ENCODE data around the gene GLS.
"Not testable (repeated sequence)": the region's sequence is repeated elsewhere in the genome, so short reads cannot be mapped to it uniquely, and the experiment has no call there.

The GLS gene

DNA sequence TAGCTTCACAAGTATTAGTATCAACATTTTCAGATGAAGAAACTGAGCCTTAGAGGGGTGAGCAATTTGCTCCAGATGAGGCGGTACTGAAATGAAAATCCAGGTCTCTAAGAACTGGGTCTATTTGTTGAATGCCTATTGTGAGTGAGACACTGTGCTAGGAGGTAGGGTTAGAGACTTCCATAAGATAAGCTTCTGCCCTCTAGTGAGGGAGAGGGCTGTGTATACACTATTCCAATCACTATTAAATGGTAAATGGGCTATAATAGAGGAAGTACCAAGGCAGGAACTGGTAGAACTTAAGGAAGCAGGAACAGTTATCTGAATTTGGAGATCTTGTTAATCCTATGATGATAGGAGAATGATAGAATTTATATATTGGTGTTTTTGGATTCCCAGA, 23.6 kb upstream of the GLS start:
- DNase-seq (ENCODE audit: low read depth) = no peak

DNA sequence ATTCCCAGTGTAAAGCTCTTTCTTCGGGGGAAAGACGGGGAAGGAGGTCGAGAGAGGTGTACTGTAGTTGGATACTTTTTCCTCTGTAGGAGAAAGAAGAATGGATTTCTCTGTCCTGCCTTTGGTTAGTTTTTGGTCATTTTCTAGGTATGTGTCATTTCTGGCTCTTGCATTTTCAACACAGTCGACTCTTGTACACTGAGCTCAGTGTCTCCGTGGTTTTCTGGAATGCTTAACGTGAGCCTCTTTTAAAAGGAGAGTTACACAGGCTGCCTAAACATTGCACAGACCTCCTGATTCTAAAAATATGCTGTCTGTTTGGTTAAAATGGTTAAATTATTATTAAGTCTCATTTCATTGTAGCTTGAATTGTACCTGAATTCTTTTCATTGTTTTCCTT, 21.8 kb upstream of the GLS start:
- no peak for DNase-seq (ENCODE audit: low read depth)

DNA sequence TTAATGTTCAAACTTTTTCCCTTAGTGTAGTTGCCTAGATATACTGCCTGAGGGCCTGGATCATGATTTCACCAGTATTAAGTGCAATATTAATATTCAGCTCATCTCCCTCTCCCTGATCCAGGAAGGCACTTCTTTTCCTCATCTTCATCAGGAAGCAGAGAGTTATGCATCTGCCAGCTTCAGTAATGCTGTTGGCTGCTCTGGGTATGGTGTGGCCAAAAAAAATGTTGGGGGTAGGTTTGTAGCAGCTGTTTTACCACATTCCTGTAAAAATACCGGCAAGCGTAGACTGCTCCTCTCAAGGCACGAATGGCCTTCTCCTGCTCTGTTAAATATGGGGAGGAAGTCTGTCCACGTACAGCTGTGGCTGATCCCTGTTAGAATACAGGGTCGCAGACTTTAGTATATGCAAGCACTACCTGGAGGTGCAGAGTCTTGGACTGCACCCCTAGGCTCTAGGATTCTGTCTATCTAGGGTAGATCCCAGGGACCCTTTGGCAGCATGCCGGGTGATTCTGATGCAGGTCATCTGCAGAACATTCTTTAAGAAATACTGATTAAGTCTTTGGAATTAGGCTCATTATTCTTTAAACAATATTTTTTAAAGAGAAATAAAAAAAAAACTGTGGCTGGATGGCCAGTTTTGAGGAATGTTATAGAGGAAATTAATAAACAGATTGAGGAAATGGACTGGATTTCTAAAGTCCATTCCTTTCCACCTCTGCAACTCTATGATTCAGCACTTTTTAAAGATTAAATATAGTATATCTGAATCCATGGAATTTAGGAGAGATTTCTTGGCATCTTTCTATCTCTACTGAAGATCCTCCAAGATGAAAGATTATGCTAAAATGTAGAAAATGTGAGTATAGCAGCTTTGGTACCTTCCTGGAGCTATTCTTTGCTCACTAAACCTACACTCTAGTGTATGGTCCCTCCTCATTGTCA, 21.0 kb upstream of the GLS start:
- no peak for DNase-seq (ENCODE audit: low read depth)

DNA sequence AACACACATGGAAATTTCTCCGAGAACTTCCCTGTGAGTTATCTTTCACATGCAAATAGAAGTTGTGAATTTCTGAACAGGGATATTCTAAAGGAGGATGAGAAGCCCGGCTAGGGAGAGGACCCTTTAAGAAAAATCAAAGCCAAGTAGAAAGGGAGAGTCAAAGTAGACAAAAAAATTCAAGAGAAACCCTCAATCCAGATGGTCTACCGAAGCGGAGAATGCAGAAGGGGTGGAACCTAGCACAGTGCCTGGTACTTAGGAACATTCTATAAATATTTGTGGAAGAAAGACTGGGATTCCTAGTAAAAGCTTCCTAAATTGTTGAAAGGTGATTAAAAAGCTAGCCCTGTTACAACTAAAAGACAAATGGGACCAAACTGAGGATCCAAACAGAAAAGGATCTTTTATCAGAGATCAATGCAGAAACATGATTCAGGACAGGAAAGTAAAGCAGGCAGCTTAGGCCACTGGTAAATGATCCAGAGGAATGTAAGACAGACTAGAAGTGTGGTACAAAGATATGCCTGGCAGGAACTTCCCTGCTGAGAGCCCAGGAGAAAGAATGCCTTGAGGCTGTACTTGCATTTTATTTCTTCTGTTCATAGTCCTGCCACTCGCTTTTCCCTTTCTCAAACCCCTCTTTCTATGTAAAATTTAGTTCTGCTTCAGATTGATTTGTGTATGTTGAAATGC, 19.5 kb upstream of the GLS start:
- DNase-seq (ENCODE audit: low read depth) = no peak

DNA sequence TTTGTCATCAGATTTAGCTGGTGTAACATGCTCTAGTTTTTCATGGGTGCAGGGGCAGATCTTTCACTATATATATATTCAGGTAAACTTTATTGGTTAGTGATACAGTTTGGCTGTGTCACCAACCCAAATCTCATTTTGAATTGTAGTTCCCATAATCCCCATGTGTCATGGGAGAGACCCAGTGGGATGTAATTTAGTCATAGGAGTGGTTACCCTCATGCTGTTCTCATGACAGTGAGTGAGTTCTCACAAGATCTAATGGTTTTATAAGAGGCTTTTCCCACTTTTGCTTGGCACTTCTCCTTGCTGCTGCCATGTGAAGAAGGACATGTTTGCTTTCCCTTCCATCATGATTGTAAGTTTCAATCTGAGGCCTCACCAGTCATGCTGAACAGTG, 18.5 kb upstream of the GLS start:
- not testable (repeated sequence) for DNase-seq (ENCODE audit: low read depth)

DNA sequence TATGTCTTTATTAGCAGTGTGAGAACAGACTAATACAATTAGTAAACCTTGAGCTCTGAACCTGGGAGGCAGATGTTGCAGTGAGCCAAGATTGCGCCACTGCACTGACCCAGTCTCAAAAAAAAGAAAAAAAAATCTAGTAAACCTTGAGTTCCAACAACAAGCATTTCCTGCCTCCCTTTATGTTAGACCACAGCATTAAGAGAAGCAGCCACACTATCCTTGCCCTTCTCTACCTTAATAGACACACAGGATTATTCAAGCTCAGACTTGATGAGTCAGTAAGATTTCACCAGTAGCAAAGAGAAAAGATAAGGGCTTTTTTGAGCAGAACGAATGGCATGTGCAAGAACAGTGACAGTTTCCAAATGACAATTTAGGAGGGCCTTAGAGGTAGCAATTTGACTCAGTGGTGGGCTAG, 18.0 kb upstream of the GLS start:
- no peak for DNase-seq (ENCODE audit: low read depth)

DNA sequence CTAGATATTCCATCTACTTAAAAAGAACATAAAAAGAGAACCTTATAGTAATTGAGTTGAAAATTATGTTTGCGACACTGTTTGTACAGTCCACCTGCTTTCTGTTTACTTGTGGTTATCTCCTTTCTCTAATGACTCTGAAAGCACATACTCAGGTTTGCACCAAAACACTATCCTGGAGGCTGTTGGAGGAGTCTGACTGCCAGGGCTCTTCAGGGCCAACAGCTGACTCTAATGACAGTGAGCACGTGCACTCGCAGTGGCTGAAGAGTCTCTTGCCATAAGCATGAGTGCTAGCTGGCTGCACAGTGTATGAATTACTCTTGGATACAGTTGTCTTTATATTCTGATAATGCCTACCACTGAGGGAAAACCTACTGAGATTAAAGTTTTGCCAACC, 16.7 kb upstream of the GLS start:
- no peak for DNase-seq (ENCODE audit: low read depth)

DNA sequence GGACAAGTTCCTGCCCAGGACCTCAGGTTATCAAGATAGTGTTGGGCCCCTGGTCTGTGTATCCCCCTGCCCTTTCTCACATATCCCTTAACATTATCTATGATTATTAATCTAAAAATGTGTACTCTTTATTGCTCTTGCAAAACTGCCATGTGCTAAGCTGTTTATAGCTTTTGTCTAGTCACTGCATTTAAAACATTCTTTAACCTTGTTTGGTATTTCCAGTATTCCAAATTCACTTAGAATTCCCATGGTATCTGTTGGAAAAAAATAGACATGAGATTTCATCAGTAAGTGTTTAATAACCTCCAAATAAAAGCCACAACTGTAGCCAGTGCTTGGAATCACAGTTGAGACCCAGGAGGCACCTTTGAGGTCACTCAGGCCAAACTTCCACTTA, 16.2 kb upstream of the GLS start:
- DNase-seq (ENCODE audit: low read depth) = no peak

DNA sequence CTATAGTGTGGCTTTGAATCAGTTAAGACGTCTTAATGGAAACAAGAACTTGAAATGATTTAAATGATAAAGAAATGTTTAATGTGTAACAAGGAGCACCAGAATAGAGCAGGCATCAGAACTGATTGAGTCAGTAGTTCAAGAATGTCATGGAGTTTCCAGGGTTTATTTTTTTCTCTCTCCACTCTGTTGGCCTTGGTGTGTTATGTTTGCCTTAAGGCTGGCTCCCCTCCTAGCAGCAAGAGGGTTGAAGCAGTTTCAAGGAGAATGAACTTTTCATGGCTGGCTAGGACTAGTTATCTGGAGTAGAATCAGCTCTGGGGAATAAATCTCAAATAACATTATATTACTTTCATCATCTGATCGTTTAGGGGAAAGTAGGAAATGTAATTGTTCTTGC, 13.4 kb upstream of the GLS start:
- no peak for DNase-seq (ENCODE audit: low read depth)

DNA sequence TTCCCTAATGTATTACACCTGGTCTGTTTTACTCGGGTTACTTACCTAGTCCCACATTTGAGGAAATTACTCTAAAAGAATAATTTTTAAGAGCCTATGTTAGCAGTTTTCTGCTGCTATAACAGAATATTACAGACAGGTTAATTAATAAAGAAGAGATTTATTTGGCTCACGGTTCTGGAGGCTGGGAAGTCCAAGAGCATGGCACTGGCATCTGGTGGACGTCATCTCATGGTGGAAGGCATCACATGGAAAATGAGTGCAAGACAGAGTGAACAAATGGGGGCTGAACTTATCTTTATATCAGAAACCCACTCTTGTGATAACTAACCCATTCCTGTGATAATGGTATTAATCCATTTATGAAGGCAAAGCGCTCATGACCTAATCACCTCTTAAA, 12.8 kb upstream of the GLS start:
- no peak for DNase-seq (ENCODE audit: low read depth)

DNA sequence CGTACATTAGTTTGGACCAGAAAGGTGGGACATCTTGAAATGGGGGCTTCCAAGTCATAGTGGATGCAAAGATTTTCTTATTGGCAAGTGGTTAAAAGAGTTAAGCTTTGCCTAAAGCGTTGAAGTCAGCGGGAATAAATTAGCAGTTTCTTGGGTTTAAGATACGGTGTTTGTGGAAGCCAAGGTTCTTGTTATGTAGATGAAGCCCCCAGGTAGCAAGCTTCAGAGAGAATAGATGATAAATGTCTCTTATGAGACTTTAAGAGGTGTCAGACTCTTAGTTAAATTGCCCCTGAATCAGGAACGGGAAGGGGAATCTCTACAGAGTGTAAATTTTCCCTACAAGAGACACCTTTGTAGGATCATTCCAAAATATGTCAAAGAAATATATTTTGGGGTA, 10.9 kb upstream of the GLS start:
- no peak for DNase-seq (ENCODE audit: low read depth)

DNA sequence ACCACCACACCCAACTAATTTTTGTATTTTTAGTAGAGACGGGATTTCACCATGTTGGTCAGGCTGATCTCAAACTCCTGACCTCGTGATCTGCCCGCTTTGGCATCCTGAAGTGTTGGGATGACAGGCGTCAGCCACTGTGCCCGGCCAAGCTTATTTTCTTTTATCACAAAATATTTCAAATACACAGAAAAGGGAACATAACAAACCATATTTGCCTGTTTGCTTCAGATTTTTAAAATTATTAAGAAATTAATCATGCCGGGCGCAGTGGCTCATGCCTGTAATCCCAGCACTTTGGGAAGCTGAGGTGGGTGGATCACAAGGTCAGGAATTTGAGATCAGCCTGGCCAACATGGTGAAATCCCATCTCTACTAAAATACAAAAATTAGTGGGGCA, 7.2 kb upstream of the GLS start:
- DNase-seq (ENCODE audit: low read depth) = not testable (repeated sequence)

DNA sequence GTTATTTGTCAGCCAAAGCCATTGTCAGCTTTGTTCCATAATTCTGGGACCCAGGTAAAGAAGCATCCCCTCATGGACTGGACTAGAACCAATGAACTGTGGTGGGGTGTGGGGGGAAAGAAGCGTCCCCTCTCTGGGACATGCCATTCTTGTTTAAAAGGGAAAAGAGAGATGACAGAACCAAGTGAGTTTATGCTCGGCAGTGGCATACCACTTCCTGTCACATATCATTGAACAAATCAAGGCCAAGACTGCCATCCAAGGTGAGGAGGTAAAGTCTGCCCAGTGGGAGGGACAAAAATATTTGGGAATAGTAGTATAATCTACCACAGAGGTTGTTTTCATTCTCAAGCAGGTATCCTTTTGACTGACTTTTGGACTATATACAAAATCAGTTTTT, 4.7 kb upstream of the GLS start:
- no peak for DNase-seq (ENCODE audit: low read depth)

DNA sequence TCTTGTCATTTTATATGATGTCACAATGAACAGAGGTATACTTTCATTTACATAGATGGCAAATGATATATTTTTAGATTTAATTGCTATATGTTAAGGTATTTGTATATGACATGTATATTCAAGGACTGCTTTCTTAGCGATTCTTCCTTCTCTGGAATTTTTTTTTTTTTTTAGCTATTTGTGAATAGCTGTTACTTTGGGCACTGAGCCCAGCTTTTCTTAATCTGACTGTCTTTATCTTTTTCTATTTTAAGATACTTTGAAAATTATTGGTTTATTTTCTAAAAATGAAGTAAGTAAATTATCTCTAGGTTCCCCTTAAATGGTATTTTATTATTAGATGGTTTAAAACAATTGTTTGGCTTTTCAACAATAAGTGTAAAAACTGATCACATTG, 4.0 kb upstream of the GLS start:
- DNase-seq (ENCODE audit: low read depth) = no peak

DNA sequence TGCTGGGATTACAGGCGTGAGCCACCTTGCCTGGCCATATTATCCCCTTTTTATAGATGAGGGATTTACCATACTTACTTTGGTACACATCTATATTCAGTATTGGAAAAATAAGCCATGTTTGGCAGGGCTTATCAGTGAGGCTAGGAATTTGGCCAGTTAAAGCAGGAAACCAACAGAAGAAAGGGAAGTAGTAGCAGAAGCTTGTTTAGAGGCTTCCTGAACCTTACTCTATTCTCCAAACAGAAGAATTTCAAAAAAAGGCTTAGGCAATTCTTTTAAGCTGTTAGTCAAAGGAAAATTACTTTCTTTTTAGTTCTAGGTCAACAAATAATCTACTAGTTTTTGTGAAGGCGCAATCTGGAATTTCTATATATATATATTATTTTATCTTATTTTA, 3.2 kb upstream of the GLS start:
- no peak for DNase-seq (ENCODE audit: low read depth)

DNA sequence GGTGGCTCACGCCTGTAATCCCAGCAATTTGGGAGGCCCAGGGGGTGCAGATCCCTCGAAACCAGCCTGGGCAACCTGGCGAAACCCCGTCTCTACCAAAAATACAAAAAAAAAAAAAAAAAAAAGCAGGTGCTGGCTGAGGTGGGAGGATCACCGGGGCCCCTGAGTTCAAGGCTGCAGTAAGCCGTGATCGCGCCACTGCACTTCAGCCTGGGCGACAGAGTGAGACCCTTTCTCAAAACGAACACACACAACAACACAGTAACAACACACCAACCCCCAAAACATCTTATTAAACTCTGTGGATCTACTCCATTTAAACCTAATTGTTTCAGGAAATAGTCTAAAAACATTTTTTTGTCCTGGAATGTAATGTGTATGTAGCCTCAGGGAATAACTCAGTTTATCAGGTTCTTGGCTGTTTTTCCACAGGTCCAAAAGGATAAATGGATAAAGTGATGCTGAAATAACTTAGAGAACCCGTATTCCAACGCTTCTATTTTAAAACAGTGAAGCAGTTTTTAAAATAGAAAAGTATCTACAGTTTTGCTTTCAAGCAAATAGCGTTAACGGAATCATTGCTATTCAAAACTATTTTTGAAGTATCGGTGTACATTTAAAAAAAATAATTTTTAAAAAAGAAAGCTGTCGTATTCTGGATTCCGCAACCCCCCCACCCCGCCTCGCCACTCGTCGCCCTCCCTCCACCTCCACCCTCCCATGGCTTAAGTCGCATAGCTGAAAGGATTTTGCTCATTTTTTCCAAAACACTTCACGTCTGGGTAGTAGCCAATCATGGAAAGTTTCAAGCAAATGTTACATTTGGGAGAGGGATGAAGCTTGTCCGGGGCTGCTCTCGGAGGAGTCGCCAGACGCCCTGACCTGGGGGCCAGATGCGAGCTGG, 895 bp upstream of the GLS start:
- peak; percentile 25 for DNase-seq (ENCODE audit: low read depth)

DNA sequence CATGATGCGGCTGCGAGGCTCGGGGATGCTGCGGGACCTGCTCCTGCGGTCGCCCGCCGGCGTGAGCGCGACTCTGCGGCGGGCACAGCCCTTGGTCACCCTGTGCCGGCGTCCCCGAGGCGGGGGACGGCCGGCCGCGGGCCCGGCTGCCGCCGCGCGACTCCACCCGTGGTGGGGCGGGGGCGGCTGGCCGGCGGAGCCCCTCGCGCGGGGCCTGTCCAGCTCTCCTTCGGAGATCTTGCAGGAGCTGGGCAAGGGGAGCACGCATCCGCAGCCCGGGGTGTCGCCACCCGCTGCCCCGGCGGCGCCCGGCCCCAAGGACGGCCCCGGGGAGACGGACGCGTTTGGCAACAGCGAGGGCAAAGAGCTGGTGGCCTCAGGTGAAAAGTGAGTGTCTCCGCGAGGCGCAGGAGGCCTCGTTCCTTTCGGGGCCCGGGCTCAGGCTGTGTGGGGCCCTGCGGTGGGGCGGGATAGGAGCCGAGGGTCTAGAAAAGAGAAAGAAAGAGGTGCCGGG, 520 bp downstream of the GLS start:
- no peak for DNase-seq (ENCODE audit: low read depth)

DNA sequence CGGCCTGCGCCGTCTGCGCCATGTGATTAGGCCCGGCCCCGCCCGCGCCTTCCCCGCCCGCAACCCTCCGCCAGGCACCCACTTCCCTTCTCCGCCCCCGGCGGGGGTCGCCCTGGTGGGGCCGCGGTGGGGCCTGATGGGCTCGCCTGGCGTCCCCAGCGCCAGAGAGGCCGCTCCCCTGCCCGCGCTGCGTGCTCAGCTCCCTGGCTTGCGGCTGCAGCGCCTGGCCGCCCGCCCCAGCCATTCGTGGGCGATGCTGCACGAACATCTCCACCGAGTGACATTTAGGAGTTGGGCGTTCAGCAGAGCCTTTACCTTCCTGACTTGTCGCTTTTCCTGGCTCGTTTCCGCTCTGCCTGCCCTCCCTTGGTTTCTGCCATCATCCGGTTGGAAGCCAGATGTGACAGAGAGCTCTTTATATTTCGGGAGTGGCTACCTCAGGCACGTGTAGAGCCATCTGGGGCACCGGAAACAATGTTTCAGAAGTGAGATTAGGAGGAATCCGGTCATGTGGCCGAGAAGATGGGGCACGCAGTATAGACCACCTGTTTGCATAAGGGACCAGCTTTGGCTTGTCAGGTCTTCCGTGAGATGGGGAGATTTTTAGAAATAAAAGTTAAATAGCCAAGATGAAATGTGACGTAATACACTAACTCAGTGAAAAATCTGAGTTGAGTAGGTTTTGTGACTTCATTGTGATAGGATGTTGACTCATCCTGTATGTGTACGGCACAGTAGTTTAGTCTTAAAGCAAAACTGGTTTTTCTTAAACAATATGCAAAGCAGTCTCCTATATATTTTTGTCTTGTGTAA, 1.2 kb downstream of the GLS start:
- DNase-seq (ENCODE audit: low read depth) = peak; percentile 58

DNA sequence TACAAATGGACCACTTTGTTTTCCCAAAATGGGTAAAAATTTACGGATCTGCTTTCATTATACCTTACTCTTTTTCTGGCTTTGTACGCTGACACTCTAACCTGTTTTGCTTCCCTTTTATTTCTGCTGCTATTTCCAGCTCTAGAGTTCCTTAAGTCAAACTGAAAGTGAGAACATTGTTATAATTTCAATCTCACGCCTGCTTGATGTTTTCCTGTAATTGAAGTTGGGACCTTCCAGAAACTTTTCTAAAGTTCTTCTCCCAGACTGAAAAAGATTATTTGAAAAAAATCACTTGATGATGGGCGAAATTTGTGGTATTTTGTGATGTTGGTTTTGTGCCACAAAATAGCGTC, 1.8 kb downstream of the GLS start:
- no peak for DNase-seq (ENCODE audit: low read depth)

DNA sequence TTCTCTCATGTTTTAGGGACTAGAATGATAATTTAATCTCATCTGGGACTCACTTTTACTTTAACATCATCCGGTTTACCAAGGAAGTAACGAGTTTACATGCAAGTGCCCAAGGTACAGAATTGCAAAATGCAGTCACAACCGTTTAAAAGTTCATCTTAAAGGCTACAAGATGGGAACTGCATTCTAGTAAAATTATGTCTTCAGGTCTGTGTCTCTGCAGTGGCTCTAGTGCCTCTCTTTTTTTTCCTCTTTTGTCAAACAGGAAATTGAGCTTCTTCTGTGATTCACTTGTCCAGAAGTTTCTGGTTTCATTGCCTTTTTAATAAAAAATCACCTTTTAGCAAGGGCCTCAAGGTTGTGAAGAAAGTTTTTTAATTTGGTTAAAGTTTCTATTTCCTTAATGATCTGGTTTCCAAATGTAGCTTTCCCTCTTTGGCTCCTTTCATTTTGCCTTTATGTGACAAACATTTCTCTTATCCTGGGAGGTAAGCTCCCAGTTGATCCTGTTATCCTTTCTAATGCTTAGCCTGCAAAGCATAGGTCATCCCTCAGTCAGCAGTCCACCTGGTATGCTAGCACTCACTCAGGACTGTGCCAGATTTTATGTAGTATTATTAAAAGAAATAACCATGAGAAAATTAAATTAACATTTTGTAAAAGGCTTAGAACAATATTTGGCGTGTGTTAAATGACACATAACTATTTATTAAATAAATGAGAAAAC, 2.4 kb downstream of the GLS start:
- DNase-seq (ENCODE audit: low read depth) = no peak

DNA sequence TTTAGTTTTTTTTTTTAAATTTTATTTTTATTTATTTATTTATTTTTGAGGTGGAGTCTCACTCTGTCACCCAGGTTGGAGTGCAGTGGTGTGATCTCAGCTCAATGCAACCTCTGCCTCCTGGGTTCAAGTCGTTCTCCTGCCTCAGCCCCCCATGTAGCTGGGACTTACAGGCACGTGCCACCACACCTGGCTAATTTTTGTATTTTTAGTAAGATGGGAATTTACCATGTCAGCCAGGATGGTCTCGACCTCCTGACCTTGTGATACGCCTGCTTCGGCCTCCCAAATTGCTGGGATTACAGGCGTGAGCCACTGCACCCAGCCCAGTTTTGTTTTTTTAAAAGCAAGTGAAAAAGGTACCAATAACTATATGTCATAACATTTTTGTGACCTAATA, 5.2 kb downstream of the GLS start:
- DNase-seq (ENCODE audit: low read depth) = not testable (repeated sequence)

All from stimulated activated CD8-positive, alpha-beta memory T cell treated with anti-CD3 and anti-CD28 coated beads, Interleukin-4, amount 100 ng/mL, for 24 hours (primary cell).